HG02870 (cell line): ENCODE data around the gene PRKRA.
"Not testable (repeated sequence)": the region's sequence is repeated elsewhere in the genome, so short reads cannot be mapped to it uniquely, and the experiment has no call there.

Source experiments
- ATAC-seq: cut with Tn5 transposase; IDR thresholded peaks from one replicate; pipeline ENCODE4 v1.9.1; 2021; ENCODE audit warnings: mild to moderate bottlenecking, moderate library complexity; ENCODE audit not compliant: unreplicated experiment

PRKRA gene

GRCh38 chr2:178469219-178469849 is 18.4 kb upstream of the PRKRA start:
- no peak for ATAC-seq

GRCh38 chr2:178457390-178457886 is 6.5 kb upstream of the PRKRA start:
- ATAC-seq, result no peak

GRCh38 chr2:178455947-178456346 is 5.0 kb upstream of the PRKRA start:
- ATAC-seq, result no peak

DNA sequence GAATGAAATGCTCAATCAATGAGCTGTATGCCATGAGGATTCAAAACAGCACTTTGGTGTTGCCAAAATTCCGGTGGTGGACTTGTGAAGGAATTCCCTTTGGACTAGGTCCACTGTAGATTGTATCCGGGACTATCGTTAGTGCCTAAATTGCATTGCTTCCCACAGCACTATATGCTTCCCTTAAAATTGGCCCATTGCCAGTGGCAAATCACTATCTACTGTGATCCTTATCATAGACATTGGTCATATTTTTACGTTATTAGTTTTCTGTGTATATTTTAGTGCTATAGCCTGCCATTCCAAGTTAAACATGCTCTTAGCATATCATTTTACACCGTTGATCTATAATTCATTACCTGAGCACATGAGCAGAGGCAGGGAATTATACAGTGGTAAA is 1.9 kb upstream of the PRKRA start:
- no peak for ATAC-seq

GRCh38 chr2:178452334-178452733 is 1.4 kb upstream of the PRKRA start:
- ATAC-seq, result no peak

- peak; percentile 43 for ATAC-seq
Observed at GRCh38 chr2:178450524-178450773, 526 bp downstream of the PRKRA start.

- ATAC-seq, result no peak
Observed at GRCh38 chr2:178449700-178450523, 1.1 kb downstream of the PRKRA start.

GRCh38 chr2:178448968-178449661 is 1.9 kb downstream of the PRKRA start:
- no peak for ATAC-seq

DNA sequence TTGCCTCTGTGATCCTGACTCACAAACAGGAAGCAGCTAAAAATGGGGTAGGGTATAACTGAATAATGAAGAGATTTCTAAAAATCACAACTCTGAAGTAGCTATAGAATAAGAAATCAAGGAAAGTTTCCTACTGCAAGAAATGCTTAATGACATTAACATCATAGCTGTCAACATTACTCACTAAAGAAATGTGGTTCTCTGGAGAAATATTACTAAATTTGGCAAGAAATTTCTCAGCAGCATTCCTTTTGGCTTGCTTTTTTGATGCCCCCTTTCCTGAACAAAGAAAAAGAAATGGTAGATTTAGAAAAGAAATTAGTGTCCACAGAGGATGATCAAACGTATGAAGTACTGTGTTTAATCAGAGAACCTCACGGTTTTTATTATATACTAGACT is 9.5 kb downstream of the PRKRA start:
- no peak for ATAC-seq

DNA sequence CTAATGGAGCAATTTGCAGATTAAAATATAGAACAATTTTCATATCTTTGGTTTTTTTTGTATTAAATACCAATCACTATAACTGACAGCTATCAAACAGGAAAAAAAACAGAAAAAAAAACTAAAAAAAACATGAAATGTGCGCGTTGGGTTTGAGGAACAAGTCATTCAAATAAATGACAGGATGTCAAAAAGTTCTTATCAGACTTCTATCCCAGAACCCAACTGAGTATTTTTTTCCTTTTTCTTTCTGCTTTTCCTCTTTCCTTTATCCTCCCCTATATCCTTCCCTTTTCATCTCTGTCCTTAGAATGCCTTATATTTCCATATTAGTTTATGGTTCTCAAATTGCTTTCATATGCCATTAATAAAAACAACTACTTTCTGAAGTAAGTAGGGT is 14.3 kb downstream of the PRKRA start:
- no peak for ATAC-seq

- ATAC-seq, result no peak
Observed at GRCh38 chr2:178429336-178429735, 21.6 kb downstream of the PRKRA start.

DNA sequence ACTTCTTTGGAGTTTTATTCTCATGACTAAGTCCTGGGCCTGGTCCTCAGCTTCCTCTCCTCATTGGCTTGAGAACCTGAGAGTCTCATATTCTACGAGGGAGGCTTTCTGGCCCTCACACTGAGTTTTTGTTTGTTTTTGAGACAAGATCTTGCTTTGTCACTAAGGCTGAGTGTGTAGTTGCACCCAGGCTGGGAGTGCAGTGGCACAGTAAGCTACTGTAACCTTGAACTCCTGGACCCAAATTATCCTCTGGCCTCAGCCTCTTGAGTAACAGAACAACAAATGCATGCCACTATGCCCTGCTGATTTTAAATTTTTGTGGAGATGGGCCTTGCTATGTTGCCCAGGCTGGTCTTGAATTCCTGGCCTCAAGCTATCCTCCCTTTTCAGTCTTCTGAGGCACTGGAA is 22.6 kb downstream of the PRKRA start:
- ATAC-seq, result no peak

DNA sequence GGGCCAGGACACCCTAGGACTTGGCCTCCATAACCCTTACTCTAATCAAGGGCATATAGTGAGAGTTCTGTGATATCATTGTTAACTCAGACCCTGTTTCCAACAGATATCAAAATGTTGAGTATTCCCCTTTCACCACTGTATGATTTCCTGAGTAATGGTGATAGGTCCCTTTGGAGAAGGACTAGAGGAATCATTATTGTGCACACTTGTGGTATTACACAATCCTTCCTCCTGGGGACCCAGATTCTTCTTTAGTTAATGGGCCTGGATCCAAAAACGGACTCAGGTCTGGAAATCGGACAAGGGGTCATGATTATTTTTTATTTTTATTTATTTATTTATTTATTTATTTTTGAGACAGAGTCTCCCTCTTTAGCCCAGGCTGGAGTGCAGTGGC is 23.5 kb downstream of the PRKRA start:
- no peak for ATAC-seq

- no peak for ATAC-seq
Observed at GRCh38 chr2:178426388-178426787, 24.6 kb downstream of the PRKRA start.

DNA sequence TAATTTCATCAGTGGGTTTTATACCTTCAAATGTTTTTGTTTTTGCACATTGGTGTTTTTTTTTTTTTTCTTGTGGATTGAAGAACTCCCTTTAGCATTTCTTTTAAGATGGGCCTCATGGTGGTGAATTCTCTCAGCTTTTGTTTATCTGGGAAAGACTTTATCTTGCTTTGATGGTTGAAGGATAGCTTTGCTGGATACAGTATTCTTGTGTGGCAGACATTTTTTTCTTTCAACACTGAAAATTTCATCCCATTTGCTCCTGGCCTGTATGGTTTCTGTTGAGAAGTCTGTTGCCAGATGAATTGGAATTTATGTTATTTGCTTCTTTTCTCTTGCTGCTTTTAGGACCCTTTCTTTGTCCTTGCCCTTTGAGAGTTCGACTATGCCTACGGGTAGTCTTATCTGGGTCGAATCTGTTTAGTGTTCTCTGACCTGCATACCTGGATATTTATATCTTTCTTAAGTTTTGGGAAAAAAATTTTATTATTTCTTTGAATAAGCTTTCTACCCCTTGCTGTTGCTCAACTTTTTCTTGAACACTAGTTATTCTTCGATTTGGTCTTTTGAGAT is 25.6 kb downstream of the PRKRA start:
- no peak for ATAC-seq

DNA sequence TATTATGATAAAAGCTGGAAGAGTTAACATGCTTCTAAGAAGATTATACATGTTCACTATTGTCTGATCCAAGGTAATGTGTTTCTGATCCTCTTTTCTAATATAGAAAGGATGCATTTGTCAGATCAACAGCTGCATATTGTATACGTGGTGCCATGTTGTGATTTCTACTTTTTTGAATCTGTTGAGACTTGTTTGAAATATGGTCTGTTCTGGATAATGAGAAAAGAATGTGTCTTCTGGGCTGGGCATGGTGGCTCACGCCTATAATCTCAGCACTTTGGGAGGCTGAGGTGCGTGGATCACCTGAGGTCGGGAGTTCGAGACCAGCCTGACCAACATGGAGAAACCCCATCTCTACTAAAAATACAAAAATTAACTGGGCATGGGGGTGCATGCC is 27.2 kb downstream of the PRKRA start:
- ATAC-seq, result not testable (repeated sequence)

GRCh38 chr2:178422097-178422496 is 28.9 kb downstream of the PRKRA start:
- no peak for ATAC-seq

GRCh38 chr2:178420463-178420999 is 30.4 kb downstream of the PRKRA start:
- ATAC-seq, result no peak

- no peak for ATAC-seq
Observed at GRCh38 chr2:178419123-178419522, 31.9 kb downstream of the PRKRA start.

GRCh38 chr2:178418426-178418825 is 32.5 kb downstream of the PRKRA start:
- ATAC-seq, result no peak

GRCh38 chr2:178417916-178418315 is 33.1 kb downstream of the PRKRA start:
- ATAC-seq, result no peak
